HG02973 (cell line): ENCODE results near the gene ABCA7.
"Not testable (repeated sequence)": the region's sequence is repeated elsewhere in the genome, so short reads cannot be mapped to it uniquely, and the experiment has no call there.

Source experiments
- ATAC-seq: cut with Tn5 transposase; IDR thresholded peaks from one replicate; pipeline ENCODE4 v1.9.1; 2021; ENCODE audit warnings: moderate library complexity; ENCODE audit not compliant: unreplicated experiment

Gene ABCA7

GRCh38 chr19:1015061-1015781 is 24.7 kb upstream of the ABCA7 start:
- ATAC-seq = no peak

GRCh38 chr19:1015782-1016646 is 23.9 kb upstream of the ABCA7 start:
- ATAC-seq = no peak

GRCh38 chr19:1016647-1017114 is 23.2 kb upstream of the ABCA7 start:
- ATAC-seq = no peak

- ATAC-seq = no peak
Observed at GRCh38 chr19:1017115-1017905, 22.6 kb upstream of the ABCA7 start.

- no peak for ATAC-seq
Observed at GRCh38 chr19:1017906-1018305, 22.0 kb upstream of the ABCA7 start.

- no peak for ATAC-seq
Observed at GRCh38 chr19:1018393-1018792, 21.5 kb upstream of the ABCA7 start.

GRCh38 chr19:1018932-1019615 is 20.8 kb upstream of the ABCA7 start:
- ATAC-seq = no peak

- no peak for ATAC-seq
Observed at GRCh38 chr19:1019616-1019961, 20.3 kb upstream of the ABCA7 start.

- ATAC-seq = peak; percentile 4
Observed at GRCh38 chr19:1019980-1020867, 19.7 kb upstream of the ABCA7 start.

GRCh38 chr19:1020868-1021425 is 19.0 kb upstream of the ABCA7 start, which contains the start of gene TMEM259:
Gene TMEM259, minus strand, starts transcription at chr19:1021123. Its CDS starts 127 bp downstream, at chr19:1020996.
- peak; percentile 70 for ATAC-seq

- not testable (repeated sequence) for ATAC-seq
Observed at GRCh38 chr19:1023883-1024188, 16.1 kb upstream of the ABCA7 start.

- ATAC-seq = not testable (repeated sequence)
Observed at GRCh38 chr19:1025080-1025479, 14.8 kb upstream of the ABCA7 start.

GRCh38 chr19:1025960-1026782 is 13.7 kb upstream of the ABCA7 start, which contains the start of gene CNN2:
Gene CNN2, plus strand, starts transcription at chr19:1026608. Its CDS starts 54 bp downstream, at chr19:1026662.
- peak; percentile 46 for ATAC-seq

GRCh38 chr19:1026783-1027649 is 12.9 kb upstream of the ABCA7 start:
- no peak for ATAC-seq

- no peak for ATAC-seq
Observed at GRCh38 chr19:1027650-1028061, 12.3 kb upstream of the ABCA7 start.

GRCh38 chr19:1028062-1028926 is 11.6 kb upstream of the ABCA7 start:
- no peak for ATAC-seq
